CD14-positive monocyte (primary cell): ENCODE data around the gene INPP5K. TPM values are rescaled to one million over a fixed set of nuclear protein-coding genes. Genes with fewer than 3 reads are reported as not detected.

Source experiments
- DNase-seq, 3 donors: peaks; one replicate each; pipeline ENCODE4 v3.0.0-alpha.2; 2011 to 2022
- H2AFZ ChIP-seq: 2 replicates; pipeline ENCODE4 v1.6.0; 2012; ENCODE audit warnings: mild to moderate bottlenecking, low read depth, low read length, inconsistent platforms; ENCODE audit not compliant: insufficient read depth, poor library complexity, severe bottlenecking
- H3K27ac ChIP-seq, 2 donors: 1 replicate in 1 of 2; 2 replicates in 1 of 2; pipeline ENCODE4 v1.5.1; 2012 to 2013; ENCODE audit warnings: low read length in 2 of 2, control low read depth in 1 of 2, inconsistent platforms in 1 of 2, low read depth in 1 of 2, mild to moderate bottlenecking in 1 of 2
- H3K27me3 ChIP-seq, 2 donors: one replicate each; pipeline versions ENCODE4 v1.6.0 to v1.6.1; 2011 to 2013; ENCODE audit warnings: low read length in 2 of 2; ENCODE audit not compliant: control insufficient read depth in 2 of 2, insufficient read depth in 2 of 2
- H3K36me3 ChIP-seq, 2 donors: replicated peaks in 1 of 2; 1 replicate in 1 of 2; 2 replicates in 1 of 2; pipeline versions ENCODE4 v1.5.1 to v1.6.1; 2012 to 2013; ENCODE audit warnings: low read length in 2 of 2, control low read depth in 1 of 2, inconsistent platforms in 1 of 2, mild to moderate bottlenecking in 1 of 2; ENCODE audit not compliant: insufficient read depth in 2 of 2, control insufficient read depth in 1 of 2
- H3K4me1 ChIP-seq, 2 donors: 1 replicate in 1 of 2; 2 replicates in 1 of 2; pipeline versions ENCODE4 v1.5.1 to v1.6.1; 2012 to 2013; ENCODE audit warnings: low read length in 2 of 2, control low read depth in 1 of 2, inconsistent platforms in 1 of 2, mild to moderate bottlenecking in 1 of 2, moderate library complexity in 1 of 2; ENCODE audit not compliant: insufficient read depth in 2 of 2, control insufficient read depth in 1 of 2
- H3K4me2 ChIP-seq: replicated peaks from 2 replicates; pipeline ENCODE3; 2012; ENCODE audit warnings: low read length, moderate library complexity, mild to moderate bottlenecking; ENCODE audit not compliant: poor library complexity, severe bottlenecking; ENCODE audit errors: extremely low read depth
- H3K4me3 ChIP-seq, 3 experiments: fragments of 200-600 bp in 1 of 3; sonication (generic) in 1 of 3; replicated peaks in 1 of 3; 1 replicate in 2 of 3; 2 replicates in 1 of 3; pipeline ENCODE4 v1.5.1; 2011 to 2013; ENCODE audit warnings: low read length in 3 of 3, mild to moderate bottlenecking in 3 of 3, control low read depth in 2 of 3, low read depth in 2 of 3, inconsistent platforms in 1 of 3, moderate library complexity in 1 of 3
- H3K79me2 ChIP-seq: 2 replicates; pipeline ENCODE4 v1.6.0; 2012; ENCODE audit warnings: mild to moderate bottlenecking, control low read depth, inconsistent platforms, low read length, moderate library complexity; ENCODE audit not compliant: insufficient read depth
- H3K9ac ChIP-seq: 2 replicates; pipeline ENCODE4 v1.6.0; 2017; ENCODE audit warnings: low read length, mild to moderate bottlenecking; ENCODE audit not compliant: insufficient read depth, poor library complexity, severe bottlenecking
- H3K9me3 ChIP-seq, 2 donors: replicated peaks in 1 of 2; 1 replicate in 1 of 2; 2 replicates in 1 of 2; pipeline versions ENCODE4 v1.5.1 to v1.6.1; 2012 to 2013; ENCODE audit warnings: low read length in 2 of 2, control low read depth in 1 of 2; ENCODE audit not compliant: control insufficient read depth in 1 of 2, insufficient read depth in 1 of 2
- H4K20me1 ChIP-seq: 2 replicates; pipeline ENCODE4 v1.6.0; 2012; ENCODE audit warnings: mild to moderate bottlenecking, low read length, control low read depth, moderate library complexity; ENCODE audit not compliant: insufficient read depth
- H3K27ac Mint-ChIP-seq, 7 donors: one replicate each; pipeline ENCODE4 v1.8.0; 2020; ENCODE audit warnings: mild to moderate bottlenecking in 7 of 7, mixed read lengths in 7 of 7, moderate library complexity in 6 of 7, inconsistent platforms in 2 of 7
- H3K27me3 Mint-ChIP-seq, 3 donors: one replicate each; pipeline ENCODE4 v1.8.0; 2021 to 2022; ENCODE audit warnings: low read depth in 3 of 3, mild to moderate bottlenecking in 3 of 3, mixed read lengths in 3 of 3, moderate library complexity in 3 of 3, inconsistent platforms in 1 of 3
- H3K36me3 Mint-ChIP-seq, 2 donors: one replicate each; pipeline ENCODE4 v1.8.0; 2020; ENCODE audit warnings: mixed read lengths in 2 of 2, inconsistent platforms in 1 of 2, mild to moderate bottlenecking in 1 of 2
- H3K4me1 Mint-ChIP-seq: one replicate; pipeline ENCODE4 v1.8.0; 2020; ENCODE audit warnings: mild to moderate bottlenecking, mixed read lengths
- H3K4me3 Mint-ChIP-seq, 2 donors: one replicate each; pipeline ENCODE4 v1.8.0; 2020; ENCODE audit warnings: mild to moderate bottlenecking in 2 of 2, mixed read lengths in 2 of 2, moderate library complexity in 1 of 2
- H3K9me3 Mint-ChIP-seq, 7 donors: one replicate each; pipeline ENCODE4 v1.8.0; 2020 to 2022; ENCODE audit warnings: mixed read lengths in 7 of 7, mild to moderate bottlenecking in 6 of 7, moderate library complexity in 6 of 7, inconsistent platforms in 2 of 7
- WGBS: methylation state at CpG from one replicate; pipeline ENCODE4 v1.1.5; 2013; ENCODE audit warnings: missing lambda C conversion rate; ENCODE audit not compliant: insufficient coverage; 5-methylcytosine and 5-hydroxymethylcytosine counted together
- intact Hi-C, 2 donors: fragments of 100-400 bp; cut with micrococcal nuclease; formaldehyde crosslinking; loops; one replicate each; pipeline versions ENCODE4 v1.15.0 to v1.15.1; 2023
- polyA plus RNA-seq, 3 donors: library from polyadenylated mRNA; depleted of rRNA in 1 of 3; unstranded in 2 of 3; stranded (reverse) in 1 of 3; fragments of 300-500 nt in 2 of 3; fragments of >200 nt in 1 of 3; fragmentation: Illumina TruSeq in 2 of 3; gene quantifications; 1 replicate in 2 of 3; 2 replicates in 1 of 3; pipeline ENCODE4 v1.2.3, GENCODE V29; 2012 to 2021
- TF ChIP-seq, protein P1 (sequence below): fragments of 200-600 bp; IDR thresholded peaks from one replicate; pipeline ENCODE4 v1.8.0; 2022; ENCODE audit warnings: antibody characterized with exemption, mild to moderate bottlenecking

Gene INPP5K
- polyA plus RNA-seq, 3 donors, result 50.3 to 58.7 (median 53.0) TPM

DNA sequence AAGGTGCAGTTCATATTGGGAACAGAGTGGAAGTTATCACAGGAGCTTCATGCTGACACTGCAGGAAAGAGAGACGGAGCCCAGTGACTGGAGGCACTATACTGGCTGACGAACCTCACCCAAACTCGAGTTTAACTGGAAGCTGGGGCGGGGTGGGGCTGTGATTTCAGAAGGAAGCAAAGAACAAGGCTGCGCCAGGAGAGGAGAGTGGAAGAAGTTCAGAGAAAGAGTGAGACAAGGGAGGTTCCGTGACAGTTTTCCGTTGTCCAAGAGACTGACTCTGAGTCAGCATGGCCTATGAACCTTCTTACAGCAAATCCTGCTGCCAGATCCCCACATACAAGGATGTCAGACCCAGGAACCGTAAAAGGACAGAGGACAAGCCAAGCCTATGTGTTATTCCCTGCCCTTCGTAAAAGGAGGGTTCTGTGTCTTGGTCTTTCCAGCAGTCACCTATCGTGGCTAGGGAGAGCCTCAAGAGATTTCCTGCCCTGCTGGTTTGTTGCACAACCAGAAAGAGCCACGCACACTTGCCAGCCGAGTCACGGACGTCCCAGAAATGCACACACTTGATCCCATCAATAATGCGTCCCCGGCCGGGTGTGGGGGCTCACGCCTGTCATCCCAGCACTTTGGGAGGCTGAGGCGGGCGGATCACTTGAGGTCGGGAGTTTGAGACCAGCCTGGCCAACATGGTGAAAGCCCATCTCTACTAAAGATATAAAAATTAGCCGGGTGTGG is 41.1 kb upstream of the INPP5K start:
- peaks cover 48 to 64% of the 10 kb centered on the region in 2 donors for H3K36me3 Mint-ChIP-seq
- H3K79me2 ChIP-seq, result peaks cover 76% of the 10 kb centered on the region
- H4K20me1 ChIP-seq, result peaks cover 95% of the 10 kb centered on the region
- no peak overlapping the region for H3K9ac ChIP-seq
- TF ChIP-seq, protein P1, sequence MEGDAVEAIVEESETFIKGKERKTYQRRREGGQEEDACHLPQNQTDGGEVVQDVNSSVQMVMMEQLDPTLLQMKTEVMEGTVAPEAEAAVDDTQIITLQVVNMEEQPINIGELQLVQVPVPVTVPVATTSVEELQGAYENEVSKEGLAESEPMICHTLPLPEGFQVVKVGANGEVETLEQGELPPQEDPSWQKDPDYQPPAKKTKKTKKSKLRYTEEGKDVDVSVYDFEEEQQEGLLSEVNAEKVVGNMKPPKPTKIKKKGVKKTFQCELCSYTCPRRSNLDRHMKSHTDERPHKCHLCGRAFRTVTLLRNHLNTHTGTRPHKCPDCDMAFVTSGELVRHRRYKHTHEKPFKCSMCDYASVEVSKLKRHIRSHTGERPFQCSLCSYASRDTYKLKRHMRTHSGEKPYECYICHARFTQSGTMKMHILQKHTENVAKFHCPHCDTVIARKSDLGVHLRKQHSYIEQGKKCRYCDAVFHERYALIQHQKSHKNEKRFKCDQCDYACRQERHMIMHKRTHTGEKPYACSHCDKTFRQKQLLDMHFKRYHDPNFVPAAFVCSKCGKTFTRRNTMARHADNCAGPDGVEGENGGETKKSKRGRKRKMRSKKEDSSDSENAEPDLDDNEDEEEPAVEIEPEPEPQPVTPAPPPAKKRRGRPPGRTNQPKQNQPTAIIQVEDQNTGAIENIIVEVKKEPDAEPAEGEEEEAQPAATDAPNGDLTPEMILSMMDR, result no peak
- no peak overlapping the region for H2AFZ ChIP-seq
- H3K27ac Mint-ChIP-seq, result peak overlapping the region; percentile 23 to 99 (median 83)
- no peak for DNase-seq
- H3K4me1 ChIP-seq, result peaks cover 36 to 49% of the 10 kb centered on the region in 2 donors
- H3K36me3 ChIP-seq, result peaks cover 17 to 32% of the 10 kb centered on the region in 2 donors
- no peak overlapping the region for H3K4me2 ChIP-seq
- H3K4me1 Mint-ChIP-seq, result peaks cover 61% of the 10 kb centered on the region
- peaks cover 0 to 2% (median 0%) of the 10 kb centered on the region in 7 donors for H3K9me3 Mint-ChIP-seq
- intact Hi-C loops, result no loop called here
- no peak overlapping the region for H3K4me3 Mint-ChIP-seq
- peak overlapping the region in 1 of 2 donors; percentile 5 for H3K27ac ChIP-seq
- H3K27me3 ChIP-seq, result no peaks in the 10 kb centered on the region
- H3K27me3 Mint-ChIP-seq, result peaks cover 4 to 5% (median 5%) of the 10 kb centered on the region in 3 donors
- H3K9me3 ChIP-seq, result no peaks in the 10 kb centered on the region
- WGBS, result 53% methylated on average over 14 of the region's 22 CpGs
- no peak overlapping the region for H3K4me3 ChIP-seq

DNA sequence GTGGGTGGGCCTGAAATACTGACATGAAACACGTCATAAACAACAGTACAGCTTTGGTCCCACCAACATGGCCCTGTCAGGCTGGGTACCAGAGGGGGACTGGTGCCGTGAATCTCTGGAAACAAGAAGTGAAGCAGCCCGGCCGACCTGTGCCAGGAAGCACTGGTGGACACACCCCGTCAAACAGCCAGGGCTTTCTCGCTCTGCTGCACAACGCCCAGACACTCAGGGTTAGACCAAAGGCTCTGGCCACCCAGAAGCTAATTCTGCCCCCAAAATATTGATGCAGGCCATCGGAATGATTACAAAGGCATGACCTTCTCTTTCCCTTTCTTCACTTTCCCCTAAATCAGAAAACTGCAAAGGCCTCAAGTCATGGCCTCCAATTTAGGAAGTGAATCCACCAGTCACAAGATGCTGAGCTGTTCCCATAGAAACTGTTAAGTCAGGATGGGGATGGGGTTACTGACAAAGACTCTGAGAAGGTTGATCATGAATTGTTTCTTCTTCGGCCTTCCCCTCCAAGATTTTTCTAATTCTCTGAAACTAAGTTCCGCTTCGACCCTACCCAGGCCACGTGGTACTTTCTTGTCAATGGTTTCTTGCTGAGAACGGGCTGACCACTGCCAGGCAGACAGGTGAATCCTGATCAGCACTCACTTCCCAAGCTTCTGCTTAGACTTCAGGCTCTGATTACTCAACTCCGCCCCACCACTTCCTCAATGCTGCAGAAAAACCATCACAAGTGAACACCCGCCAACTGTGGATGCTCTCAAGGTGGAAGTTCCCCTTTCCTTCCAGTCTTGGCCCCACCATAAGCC is 39.4 kb upstream of the INPP5K start:
- Histone ChIP-seq H4K20me1 (peaks cover 100% of the 10 kb centered on the region), H3K9me3 (no peaks in the 10 kb centered on the region), H3K4me2 (peak overlapping the region; percentile 49), H3K36me3 (peaks cover 32 to 49% of the 10 kb centered on the region in 2 donors), H3K27me3 (no peaks in the 10 kb centered on the region), H2AFZ (no peak overlapping the region), H3K9ac (peak overlapping the region; percentile 38), H3K79me2 (peaks cover 62% of the 10 kb centered on the region), H3K4me1 (peaks cover 27 to 38% of the 10 kb centered on the region in 2 donors), H3K27ac (peak overlapping the region; percentile 67 to 76), H3K4me3 (peak overlapping the region in 1 of 3 experiments; percentile 21)
- no peaks in the 10 kb centered on the region for H3K9me3 Mint-ChIP-seq
- H3K4me1 Mint-ChIP-seq, result peaks cover 52% of the 10 kb centered on the region
- peaks cover 56 to 73% of the 10 kb centered on the region in 2 donors for H3K36me3 Mint-ChIP-seq
- peaks cover 0 to 3% (median 2%) of the 10 kb centered on the region in 3 donors for H3K27me3 Mint-ChIP-seq
- peak; percentile 85 to 96 (median 92) for DNase-seq
- WGBS, result under 1% methylated on average over 14 of the region's 15 CpGs
- intact Hi-C loops, result no loop called here
- TF ChIP-seq, protein P1, result no peak
- peak overlapping the region; percentile 93 to 99 (median 98) for H3K27ac Mint-ChIP-seq
- peak overlapping the region; percentile 62 to 74 for H3K4me3 Mint-ChIP-seq
